Endothelial cell of umbilical vein (primary cell): ENCODE results near the gene CLEC5A.

ENCODE experiments used
- CTCF ChIP-seq, 2 donors: IDR thresholded peaks; 1 replicate in 1 of 2; 2 replicates in 1 of 2; pipeline ENCODE4 v1.5.1; 2011; ENCODE audit warnings: low read length in 2 of 2, mild to moderate bottlenecking in 2 of 2, moderate library complexity in 2 of 2, control low read depth in 1 of 2, inconsistent platforms in 1 of 2, low read depth in 1 of 2; ENCODE audit not compliant: insufficient read depth in 1 of 2; ENCODE audit errors: extremely low read depth in 1 of 2
- EZH2 ChIP-seq: IDR thresholded peaks from 2 replicates; pipeline ENCODE4 v1.6.1; 2012; ENCODE audit warnings: borderline replicate concordance, low read depth, mild to moderate bottlenecking, moderate library complexity, low read length, inconsistent platforms; ENCODE audit not compliant: severe bottlenecking
- FOS ChIP-seq: IDR thresholded peaks from 2 replicates; pipeline ENCODE4 v1.6.1; 2011; ENCODE audit warnings: mild to moderate bottlenecking, low read length, moderate library complexity, borderline replicate concordance; ENCODE audit not compliant: insufficient read depth
- GATA2 ChIP-seq: IDR thresholded peaks from 2 replicates; pipeline ENCODE4 v1.7.0; 2011; ENCODE audit warnings: low read depth, mild to moderate bottlenecking, moderate library complexity, mixed read lengths, low read length; ENCODE audit not compliant: insufficient read length, insufficient read depth
- JUN ChIP-seq: IDR thresholded peaks from 2 replicates; pipeline ENCODE4 v1.6.1; 2011; ENCODE audit warnings: borderline replicate concordance, low read depth; ENCODE audit not compliant: insufficient read length, insufficient read depth
- MAX ChIP-seq: IDR thresholded peaks from 2 replicates; pipeline ENCODE4 v1.6.1; 2011; ENCODE audit not compliant: insufficient read depth, insufficient read length
- MYC ChIP-seq: IDR thresholded peaks from one replicate; pipeline ENCODE4 v1.6.1; 2011; ENCODE audit warnings: mild to moderate bottlenecking, low read depth, low read length
- POLR2A ChIP-seq: IDR thresholded peaks from 2 replicates; pipeline ENCODE4 v1.6.1; 2012; ENCODE audit warnings: low read depth, mild to moderate bottlenecking, control low read depth, low read length
- POLR2AphosphoS5 ChIP-seq: IDR thresholded peaks from 2 replicates; pipeline ENCODE4 v1.6.1; 2012; ENCODE audit warnings: low read depth, mild to moderate bottlenecking, control low read depth, low read length, moderate library complexity; ENCODE audit not compliant: insufficient read depth

GRCh38 chr7:141930211-141930610 is 16.6 kb downstream of the CLEC5A start:
- no peak for TF ChIP-seq CTCF (IDR thresholded peaks at IDR 0.05; ENCODE audit: extremely low read depth in 1 of 2, insufficient read depth in 1 of 2, low read depth in 1 of 2, low read length in 2 of 2)
- TF ChIP-seq MYC, result no peak
- no peak for TF ChIP-seq EZH2
- no peak for TF ChIP-seq POLR2A
- no peak for TF ChIP-seq POLR2AphosphoS5
- TF ChIP-seq GATA2, result no peak
- TF ChIP-seq MAX, result no peak
- no peak for TF ChIP-seq FOS
- TF ChIP-seq JUN, result no peak
